ENCODE results near the gene GRXCR2.

Gene GRXCR2, protein sequence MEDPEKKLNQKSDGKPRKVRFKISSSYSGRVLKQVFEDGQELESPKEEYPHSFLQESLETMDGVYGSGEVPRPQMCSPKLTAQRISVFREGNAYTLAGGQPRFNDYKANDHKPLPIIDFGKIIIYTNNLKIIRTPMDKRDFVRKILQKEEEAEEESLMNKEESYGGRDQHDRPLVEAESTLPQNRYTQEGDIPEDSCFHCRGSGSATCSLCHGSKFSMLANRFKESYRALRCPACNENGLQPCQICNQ

DNA sequence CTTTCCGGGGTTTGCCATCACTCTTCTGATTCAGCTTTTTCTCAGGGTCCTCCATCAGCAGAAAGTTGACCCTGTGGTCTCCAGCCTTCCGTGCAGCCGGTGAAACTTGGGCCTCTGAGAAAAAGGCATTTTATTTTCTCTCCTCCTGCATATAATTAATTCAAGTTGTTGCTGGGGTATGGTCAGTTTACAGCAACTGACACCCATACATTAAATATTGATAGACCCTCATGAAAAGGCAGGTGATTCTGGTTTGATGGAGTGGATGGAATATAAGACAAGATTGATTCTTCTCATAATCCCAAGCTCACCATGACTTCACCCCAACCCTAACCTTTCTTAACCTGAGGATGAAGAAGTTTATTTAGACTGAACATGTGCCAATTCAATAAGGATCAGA, at the start of gene GRXCR2:
GRXCR2 (minus strand) TSS at position 101 of the 400 bp plus-strand sequence; CDS start at position 55, 46 bp downstream.
- DNase-seq (ENCODE audit: extremely low read depth, insufficient read length), result no peak
- TF ChIP-seq, protein P1, sequence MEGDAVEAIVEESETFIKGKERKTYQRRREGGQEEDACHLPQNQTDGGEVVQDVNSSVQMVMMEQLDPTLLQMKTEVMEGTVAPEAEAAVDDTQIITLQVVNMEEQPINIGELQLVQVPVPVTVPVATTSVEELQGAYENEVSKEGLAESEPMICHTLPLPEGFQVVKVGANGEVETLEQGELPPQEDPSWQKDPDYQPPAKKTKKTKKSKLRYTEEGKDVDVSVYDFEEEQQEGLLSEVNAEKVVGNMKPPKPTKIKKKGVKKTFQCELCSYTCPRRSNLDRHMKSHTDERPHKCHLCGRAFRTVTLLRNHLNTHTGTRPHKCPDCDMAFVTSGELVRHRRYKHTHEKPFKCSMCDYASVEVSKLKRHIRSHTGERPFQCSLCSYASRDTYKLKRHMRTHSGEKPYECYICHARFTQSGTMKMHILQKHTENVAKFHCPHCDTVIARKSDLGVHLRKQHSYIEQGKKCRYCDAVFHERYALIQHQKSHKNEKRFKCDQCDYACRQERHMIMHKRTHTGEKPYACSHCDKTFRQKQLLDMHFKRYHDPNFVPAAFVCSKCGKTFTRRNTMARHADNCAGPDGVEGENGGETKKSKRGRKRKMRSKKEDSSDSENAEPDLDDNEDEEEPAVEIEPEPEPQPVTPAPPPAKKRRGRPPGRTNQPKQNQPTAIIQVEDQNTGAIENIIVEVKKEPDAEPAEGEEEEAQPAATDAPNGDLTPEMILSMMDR (IDR thresholded peaks at IDR 0.05; ENCODE audit: insufficient read depth, low read length, poor library complexity, severe bottlenecking), result no peak
- no peaks in the 10 kb centered on the region for H3K36me3 ChIP-seq (ENCODE audit: control insufficient read depth, insufficient read depth, low read length)
- H3K4me3 ChIP-seq (replicated peaks; ENCODE audit: low read depth, low read length), result no peak within 1 kb of the TSS
- H3K27me3 ChIP-seq (replicated peaks; ENCODE audit: control insufficient read depth, insufficient read depth, low read length), result no peaks in the 10 kb centered on the region

GRCh38 chr5:145922059-145922458, 49.2 kb upstream of the GRXCR2 start:
- H3K36me3 ChIP-seq (ENCODE audit: control insufficient read depth, insufficient read depth, low read length), result no peaks in the 10 kb centered on the region
- no peak for DNase-seq (ENCODE audit: extremely low read depth, insufficient read length)
- H3K4me3 ChIP-seq (replicated peaks; ENCODE audit: low read depth, low read length), result no peak overlapping the region
- H3K27me3 ChIP-seq (replicated peaks; ENCODE audit: control insufficient read depth, insufficient read depth, low read length), result peaks cover 1% of the 10 kb centered on the region
- TF ChIP-seq, protein P1 (IDR thresholded peaks at IDR 0.05; ENCODE audit: insufficient read depth, low read length, poor library complexity, severe bottlenecking), result no peak

- Histone ChIP-seq H3K27me3 (replicated peaks; ENCODE audit: control insufficient read depth, insufficient read depth, low read length) (peaks cover 1% of the 10 kb centered on the region), H3K4me3 (replicated peaks; ENCODE audit: low read depth, low read length) (no peak overlapping the region), H3K36me3 (ENCODE audit: control insufficient read depth, insufficient read depth, low read length) (no peaks in the 10 kb centered on the region)
- no peak for DNase-seq (ENCODE audit: extremely low read depth, insufficient read length)
- TF ChIP-seq, protein P1 (IDR thresholded peaks at IDR 0.05; ENCODE audit: insufficient read depth, low read length, poor library complexity, severe bottlenecking), result no peak
These were observed 48.4 kb upstream of the GRXCR2 start for GRCh38 chr5:145921211-145921610.

DNA sequence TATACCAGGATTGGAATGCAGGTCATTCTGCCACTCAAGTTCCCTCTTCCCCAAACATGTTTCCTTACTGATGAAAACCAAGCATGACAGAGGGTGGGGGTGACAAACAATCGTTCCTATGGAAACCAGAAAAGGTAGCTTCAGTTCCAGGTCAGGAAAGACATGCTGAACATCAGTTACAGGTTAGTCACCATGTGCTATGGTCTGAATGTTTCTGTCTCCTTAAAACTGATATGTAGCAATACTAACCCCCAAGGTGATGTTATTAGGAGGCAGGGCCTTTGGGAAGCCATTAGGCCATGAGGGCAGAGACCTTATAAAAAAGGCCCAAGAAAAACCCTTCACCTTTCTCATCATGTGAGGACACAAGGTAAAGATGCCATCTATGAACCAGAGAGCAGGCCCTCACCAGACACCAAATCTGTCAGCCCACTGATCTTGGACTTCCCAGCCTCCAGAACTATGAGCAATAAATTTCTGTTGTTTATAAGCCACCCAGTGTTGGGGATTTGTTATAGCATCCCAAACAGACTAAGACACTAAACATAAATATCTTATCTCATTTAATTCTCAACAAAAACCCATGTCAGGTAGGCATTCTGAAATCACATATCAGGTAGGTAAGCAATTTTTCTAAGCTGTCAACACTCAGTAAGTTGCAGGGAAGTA, 47.9 kb upstream of the GRXCR2 start:
- Histone ChIP-seq H3K36me3 (ENCODE audit: control insufficient read depth, insufficient read depth, low read length) (no peaks in the 10 kb centered on the region), H3K4me3 (replicated peaks; ENCODE audit: low read depth, low read length) (no peak overlapping the region), H3K27me3 (replicated peaks; ENCODE audit: control insufficient read depth, insufficient read depth, low read length) (peaks cover 1% of the 10 kb centered on the region)
- DNase-seq (ENCODE audit: extremely low read depth, insufficient read length), result no peak
- TF ChIP-seq, protein P1 (IDR thresholded peaks at IDR 0.05; ENCODE audit: insufficient read depth, low read length, poor library complexity, severe bottlenecking), result no peak

DNA sequence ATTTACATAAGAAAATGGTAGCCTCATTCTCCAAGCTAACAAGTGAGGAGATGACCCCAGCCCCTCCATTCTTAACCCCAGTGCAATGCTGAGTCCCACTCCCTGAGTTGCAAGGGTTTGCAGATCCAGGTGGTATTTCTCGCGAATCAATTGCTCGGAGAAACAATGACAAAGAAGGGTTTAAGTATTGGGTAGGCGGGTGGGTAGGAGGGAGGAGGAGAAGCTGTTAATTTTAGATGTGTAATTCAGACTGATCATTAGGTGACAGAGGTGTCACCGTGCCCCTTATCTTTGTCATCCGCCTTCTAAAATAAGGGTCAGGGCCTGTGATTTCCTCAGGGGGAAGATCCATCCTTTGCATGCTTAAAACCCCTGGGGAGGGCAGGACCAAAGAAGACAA, 46.6 kb upstream of the GRXCR2 start:
- H3K36me3 ChIP-seq (ENCODE audit: control insufficient read depth, insufficient read depth, low read length), result no peaks in the 10 kb centered on the region
- DNase-seq (ENCODE audit: extremely low read depth, insufficient read length), result no peak
- H3K4me3 ChIP-seq (replicated peaks; ENCODE audit: low read depth, low read length), result no peak overlapping the region
- TF ChIP-seq, protein P1 (IDR thresholded peaks at IDR 0.05; ENCODE audit: insufficient read depth, low read length, poor library complexity, severe bottlenecking), result no peak
- peaks cover 1% of the 10 kb centered on the region for H3K27me3 ChIP-seq (replicated peaks; ENCODE audit: control insufficient read depth, insufficient read depth, low read length)
